ENCODE results near the gene OR51I1.

The OR51I1 gene

GRCh38 chr11:5420993-5421392, 20.3 kb downstream of the OR51I1 start:
- no peaks in the 10 kb centered on the region for H3K4me1 ChIP-seq (ENCODE audit: low read length)
- no peaks in the 10 kb centered on the region for H4K20me1 ChIP-seq (ENCODE audit: insufficient read depth, low read length)
- DNase-seq: no peak
- no peaks in the 10 kb centered on the region for H3K9me3 ChIP-seq (replicated peaks; ENCODE audit: insufficient read depth, low read length)
- no peak overlapping the region for H3K9ac ChIP-seq (ENCODE audit: low read length)
- H3K4me2 ChIP-seq (ENCODE audit: low read depth, low read length): no peak overlapping the region
- no peaks in the 10 kb centered on the region for H3F3A ChIP-seq (ENCODE audit: insufficient read depth, low read length)
- H3K27me3 ChIP-seq (replicated peaks; ENCODE audit: insufficient read depth, low read length): no peaks in the 10 kb centered on the region
- no peaks in the 10 kb centered on the region for H3K36me3 ChIP-seq (replicated peaks; ENCODE audit: insufficient read depth, low read length)
- H3K4me3 ChIP-seq (ENCODE audit: low read length): no peak overlapping the region
- H3K9me2 ChIP-seq (replicated peaks; ENCODE audit: insufficient read depth, low read length): no peaks in the 10 kb centered on the region
- H3K79me2 ChIP-seq (ENCODE audit: low read length): no peaks in the 10 kb centered on the region
- H3K27ac ChIP-seq (ENCODE audit: low read length): no peak overlapping the region
- TF ChIP-seq, protein P1, sequence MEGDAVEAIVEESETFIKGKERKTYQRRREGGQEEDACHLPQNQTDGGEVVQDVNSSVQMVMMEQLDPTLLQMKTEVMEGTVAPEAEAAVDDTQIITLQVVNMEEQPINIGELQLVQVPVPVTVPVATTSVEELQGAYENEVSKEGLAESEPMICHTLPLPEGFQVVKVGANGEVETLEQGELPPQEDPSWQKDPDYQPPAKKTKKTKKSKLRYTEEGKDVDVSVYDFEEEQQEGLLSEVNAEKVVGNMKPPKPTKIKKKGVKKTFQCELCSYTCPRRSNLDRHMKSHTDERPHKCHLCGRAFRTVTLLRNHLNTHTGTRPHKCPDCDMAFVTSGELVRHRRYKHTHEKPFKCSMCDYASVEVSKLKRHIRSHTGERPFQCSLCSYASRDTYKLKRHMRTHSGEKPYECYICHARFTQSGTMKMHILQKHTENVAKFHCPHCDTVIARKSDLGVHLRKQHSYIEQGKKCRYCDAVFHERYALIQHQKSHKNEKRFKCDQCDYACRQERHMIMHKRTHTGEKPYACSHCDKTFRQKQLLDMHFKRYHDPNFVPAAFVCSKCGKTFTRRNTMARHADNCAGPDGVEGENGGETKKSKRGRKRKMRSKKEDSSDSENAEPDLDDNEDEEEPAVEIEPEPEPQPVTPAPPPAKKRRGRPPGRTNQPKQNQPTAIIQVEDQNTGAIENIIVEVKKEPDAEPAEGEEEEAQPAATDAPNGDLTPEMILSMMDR (IDR thresholded peaks at IDR 0.05; ENCODE audit: low read length): no peak
- TF ChIP-seq EZH2phosphoT487 (IDR thresholded peaks at IDR 0.05; ENCODE audit: low read length) (no peak), EZH2 (optimal IDR thresholded peaks at IDR 0.05; ENCODE audit: low read depth, low read length) (no peak)
- H2AFZ ChIP-seq (ENCODE audit: low read length): no peak overlapping the region

DNA sequence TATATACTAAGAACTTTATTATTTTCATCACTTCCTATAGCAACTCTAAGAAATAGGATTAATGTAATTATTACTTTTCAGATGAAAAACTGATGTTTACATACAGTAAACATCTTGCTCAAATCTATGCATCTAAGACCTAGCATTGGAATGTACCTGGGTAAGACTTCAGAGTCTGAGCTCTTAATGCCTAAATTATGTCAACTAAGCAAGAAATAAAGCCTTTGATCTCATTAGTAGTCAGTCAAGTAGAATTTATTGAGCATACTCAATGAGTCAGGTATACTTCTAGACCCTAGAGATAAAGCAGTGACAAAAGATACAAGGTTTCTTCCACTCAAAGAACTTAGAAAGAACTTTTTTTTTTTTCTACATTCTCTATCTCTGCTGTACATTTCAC, 36.1 kb downstream of the OR51I1 start:
- no peak overlapping the region for H3K27ac ChIP-seq (ENCODE audit: low read length)
- no peaks in the 10 kb centered on the region for H3K79me2 ChIP-seq (ENCODE audit: low read length)
- H3K27me3 ChIP-seq (replicated peaks; ENCODE audit: insufficient read depth, low read length): no peaks in the 10 kb centered on the region
- H3K4me1 ChIP-seq (ENCODE audit: low read length): no peaks in the 10 kb centered on the region
- H3K9me2 ChIP-seq (replicated peaks; ENCODE audit: insufficient read depth, low read length): no peaks in the 10 kb centered on the region
- H4K20me1 ChIP-seq (ENCODE audit: insufficient read depth, low read length): no peaks in the 10 kb centered on the region
- no peaks in the 10 kb centered on the region for H3F3A ChIP-seq (ENCODE audit: insufficient read depth, low read length)
- no peaks in the 10 kb centered on the region for H3K9me3 ChIP-seq (replicated peaks; ENCODE audit: insufficient read depth, low read length)
- no peak overlapping the region for H3K4me2 ChIP-seq (ENCODE audit: low read depth, low read length)
- no peaks in the 10 kb centered on the region for H3K36me3 ChIP-seq (replicated peaks; ENCODE audit: insufficient read depth, low read length)
- no peak overlapping the region for H3K4me3 ChIP-seq (ENCODE audit: low read length)
- no peak overlapping the region for H2AFZ ChIP-seq (ENCODE audit: low read length)
- TF ChIP-seq EZH2phosphoT487 (IDR thresholded peaks at IDR 0.05; ENCODE audit: low read length): no peak
- TF ChIP-seq, protein P1 (IDR thresholded peaks at IDR 0.05; ENCODE audit: low read length): no peak
- no peak for TF ChIP-seq EZH2 (optimal IDR thresholded peaks at IDR 0.05; ENCODE audit: low read depth, low read length)
- DNase-seq: no peak
- H3K9ac ChIP-seq (ENCODE audit: low read length): no peak overlapping the region

GRCh38 chr11:5398936-5399335, 42.4 kb downstream of the OR51I1 start:
- Histone ChIP-seq H2AFZ (ENCODE audit: low read length) (no peak overlapping the region), H3K9me3 (replicated peaks; ENCODE audit: insufficient read depth, low read length) (no peaks in the 10 kb centered on the region), H4K20me1 (ENCODE audit: insufficient read depth, low read length) (no peaks in the 10 kb centered on the region), H3K27ac (ENCODE audit: low read length) (no peak overlapping the region), H3K79me2 (ENCODE audit: low read length) (no peaks in the 10 kb centered on the region), H3K27me3 (replicated peaks; ENCODE audit: insufficient read depth, low read length) (no peaks in the 10 kb centered on the region), H3F3A (ENCODE audit: insufficient read depth, low read length) (no peaks in the 10 kb centered on the region), H3K4me3 (ENCODE audit: low read length) (no peak overlapping the region), H3K36me3 (replicated peaks; ENCODE audit: insufficient read depth, low read length) (no peaks in the 10 kb centered on the region), H3K4me1 (ENCODE audit: low read length) (no peaks in the 10 kb centered on the region), H3K9ac (ENCODE audit: low read length) (no peak overlapping the region), H3K9me2 (replicated peaks; ENCODE audit: insufficient read depth, low read length) (no peaks in the 10 kb centered on the region), H3K4me2 (ENCODE audit: low read depth, low read length) (no peak overlapping the region)
- no peak for DNase-seq
- TF ChIP-seq EZH2phosphoT487 (IDR thresholded peaks at IDR 0.05; ENCODE audit: low read length) (no peak), EZH2 (optimal IDR thresholded peaks at IDR 0.05; ENCODE audit: low read depth, low read length) (no peak)
- TF ChIP-seq, protein P1 (IDR thresholded peaks at IDR 0.05; ENCODE audit: low read length): no peak

Measured in MM.1S (cell line).